Measurements from ENCODE around the gene KCNJ10.

The KCNJ10 gene

DNA sequence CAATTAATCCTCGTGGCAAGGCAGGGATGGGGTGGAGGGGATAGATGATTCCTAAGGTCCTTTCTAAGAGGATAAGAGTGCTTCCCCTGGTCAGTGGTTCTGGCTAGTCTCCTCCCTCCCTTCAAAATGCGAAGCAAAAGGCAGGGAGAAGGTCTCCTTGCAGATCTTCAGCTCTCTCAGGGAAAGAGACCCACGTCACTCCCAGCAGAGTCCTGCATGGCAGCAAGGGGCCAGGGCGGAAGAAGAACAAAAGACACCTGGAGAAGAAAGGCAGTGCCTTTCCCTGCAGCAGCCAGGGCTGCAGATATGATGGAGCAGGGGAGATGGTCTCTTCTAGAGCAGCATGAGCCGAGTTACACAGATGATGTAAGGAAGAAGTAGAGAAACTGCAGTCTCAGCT lies 86.3 kb downstream of the KCNJ10 start:
- Histone ChIP-seq H3K36me3 (ENCODE audit: control insufficient read depth, insufficient read depth, low read length) (no peaks in the 10 kb centered on the region), H3K9ac (no peak overlapping the region), H3K4me1 (no peaks in the 10 kb centered on the region), H3K27me3 (ENCODE audit: control insufficient read depth, insufficient read depth, low read length) (no peaks in the 10 kb centered on the region), H3K4me2 (ENCODE audit: low read length) (no peak overlapping the region), H3K4me3 (ENCODE audit: low read depth, low read length) (no peak overlapping the region), H2AFZ (no peak overlapping the region), H3K79me2 (no peaks in the 10 kb centered on the region), H3K27ac (no peak overlapping the region), H3K9me3 (ENCODE audit: control insufficient read depth, low read length) (no peaks in the 10 kb centered on the region)
- TF ChIP-seq, protein P1, sequence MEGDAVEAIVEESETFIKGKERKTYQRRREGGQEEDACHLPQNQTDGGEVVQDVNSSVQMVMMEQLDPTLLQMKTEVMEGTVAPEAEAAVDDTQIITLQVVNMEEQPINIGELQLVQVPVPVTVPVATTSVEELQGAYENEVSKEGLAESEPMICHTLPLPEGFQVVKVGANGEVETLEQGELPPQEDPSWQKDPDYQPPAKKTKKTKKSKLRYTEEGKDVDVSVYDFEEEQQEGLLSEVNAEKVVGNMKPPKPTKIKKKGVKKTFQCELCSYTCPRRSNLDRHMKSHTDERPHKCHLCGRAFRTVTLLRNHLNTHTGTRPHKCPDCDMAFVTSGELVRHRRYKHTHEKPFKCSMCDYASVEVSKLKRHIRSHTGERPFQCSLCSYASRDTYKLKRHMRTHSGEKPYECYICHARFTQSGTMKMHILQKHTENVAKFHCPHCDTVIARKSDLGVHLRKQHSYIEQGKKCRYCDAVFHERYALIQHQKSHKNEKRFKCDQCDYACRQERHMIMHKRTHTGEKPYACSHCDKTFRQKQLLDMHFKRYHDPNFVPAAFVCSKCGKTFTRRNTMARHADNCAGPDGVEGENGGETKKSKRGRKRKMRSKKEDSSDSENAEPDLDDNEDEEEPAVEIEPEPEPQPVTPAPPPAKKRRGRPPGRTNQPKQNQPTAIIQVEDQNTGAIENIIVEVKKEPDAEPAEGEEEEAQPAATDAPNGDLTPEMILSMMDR (IDR thresholded peaks at IDR 0.05) = no peak

DNA sequence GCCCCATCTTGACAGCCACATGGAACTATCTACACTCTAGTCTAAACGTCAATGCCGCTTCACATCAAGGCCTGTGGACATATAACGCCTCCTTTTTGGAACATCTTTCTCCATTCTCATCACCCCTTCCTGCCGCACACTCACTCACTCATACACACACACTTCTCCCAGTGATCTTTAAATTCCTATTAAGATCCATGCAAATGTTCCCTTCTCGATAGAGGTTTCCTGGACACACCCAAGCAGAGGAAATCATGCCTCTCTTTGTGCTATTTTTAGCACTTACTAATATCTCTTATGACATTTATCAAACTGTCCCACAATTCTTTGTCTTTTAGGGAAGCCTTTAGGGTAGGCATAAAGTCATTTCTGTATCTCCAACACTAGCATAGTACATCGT lies 87.7 kb downstream of the KCNJ10 start:
- Histone ChIP-seq H3K9me3 (ENCODE audit: control insufficient read depth, low read length) (no peaks in the 10 kb centered on the region), H3K4me1 (no peaks in the 10 kb centered on the region), H3K9ac (no peak overlapping the region), H3K79me2 (no peaks in the 10 kb centered on the region), H2AFZ (no peak overlapping the region), H3K36me3 (ENCODE audit: control insufficient read depth, insufficient read depth, low read length) (no peaks in the 10 kb centered on the region), H3K27ac (no peak overlapping the region), H3K27me3 (ENCODE audit: control insufficient read depth, insufficient read depth, low read length) (no peaks in the 10 kb centered on the region), H3K4me2 (ENCODE audit: low read length) (no peak overlapping the region), H3K4me3 (ENCODE audit: low read depth, low read length) (no peak overlapping the region)
- TF ChIP-seq, protein P1 (IDR thresholded peaks at IDR 0.05) = no peak

DNA sequence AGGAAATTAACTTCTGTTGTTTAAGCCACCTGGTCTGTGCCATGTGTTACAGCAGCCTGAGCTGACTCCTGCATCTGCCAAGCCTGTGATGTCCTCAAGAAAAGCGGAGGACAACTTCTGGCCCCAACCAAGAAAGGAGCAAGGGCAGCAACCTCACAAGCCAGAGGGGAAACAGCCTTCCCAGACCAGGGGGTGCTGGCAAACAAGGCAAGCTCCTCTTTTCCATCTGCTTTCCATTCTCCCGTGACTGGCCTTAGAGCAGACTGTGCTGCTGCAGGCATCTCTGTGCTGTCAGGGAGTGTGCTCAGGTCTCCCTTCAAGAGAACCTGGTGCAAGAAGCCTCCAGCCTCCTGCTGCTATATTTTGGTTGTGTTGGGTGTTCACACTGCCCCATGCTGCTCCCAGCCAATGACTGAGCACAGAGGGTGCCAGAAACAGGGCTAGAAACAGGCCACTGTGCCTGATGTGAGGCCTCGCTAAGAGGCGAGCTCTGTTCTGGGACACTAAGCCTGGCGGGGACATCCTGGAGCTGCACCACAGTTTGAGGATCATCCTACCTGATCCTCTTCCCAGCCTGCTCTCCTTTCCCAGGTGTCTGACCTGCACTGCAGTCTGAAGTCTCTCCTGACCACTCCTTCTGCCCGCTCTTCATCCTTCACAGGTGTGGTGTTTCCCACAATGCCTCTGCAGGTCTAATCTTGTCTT lies 88.5 kb downstream of the KCNJ10 start:
- Histone ChIP-seq H3K27ac (no peak overlapping the region), H3K9me3 (ENCODE audit: control insufficient read depth, low read length) (no peaks in the 10 kb centered on the region), H3K4me1 (no peaks in the 10 kb centered on the region), H3K4me3 (ENCODE audit: low read depth, low read length) (no peak overlapping the region), H3K27me3 (ENCODE audit: control insufficient read depth, insufficient read depth, low read length) (no peaks in the 10 kb centered on the region), H2AFZ (no peak overlapping the region), H3K4me2 (ENCODE audit: low read length) (no peak overlapping the region), H3K36me3 (ENCODE audit: control insufficient read depth, insufficient read depth, low read length) (no peaks in the 10 kb centered on the region), H3K79me2 (no peaks in the 10 kb centered on the region), H3K9ac (no peak overlapping the region)
- TF ChIP-seq, protein P1 (IDR thresholded peaks at IDR 0.05) = no peak

DNA sequence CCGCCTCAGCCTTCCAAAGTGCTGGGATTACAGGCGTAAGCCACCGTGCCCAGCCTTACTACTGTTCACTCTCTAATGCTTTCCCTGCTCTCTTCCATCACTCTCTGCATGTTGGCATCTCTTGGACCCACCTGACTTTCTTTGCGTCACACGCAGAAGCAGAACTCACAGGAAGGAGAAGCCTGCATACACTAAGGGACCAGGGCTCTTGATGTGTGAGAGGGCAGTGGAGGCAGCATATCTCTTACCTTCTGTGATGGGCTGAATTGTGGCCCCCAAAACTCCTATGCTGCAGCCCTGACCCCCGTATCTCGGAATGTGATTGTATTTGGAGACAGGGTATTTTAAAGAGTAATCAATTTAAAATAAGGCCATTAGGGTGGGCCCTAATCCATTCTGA lies 89.2 kb downstream of the KCNJ10 start:
- Histone ChIP-seq H2AFZ (no peak overlapping the region), H3K4me3 (ENCODE audit: low read depth, low read length) (no peak overlapping the region), H3K9ac (no peak overlapping the region), H3K9me3 (ENCODE audit: control insufficient read depth, low read length) (no peaks in the 10 kb centered on the region), H3K36me3 (ENCODE audit: control insufficient read depth, insufficient read depth, low read length) (no peaks in the 10 kb centered on the region), H3K79me2 (no peaks in the 10 kb centered on the region), H3K4me1 (no peaks in the 10 kb centered on the region), H3K27me3 (ENCODE audit: control insufficient read depth, insufficient read depth, low read length) (no peaks in the 10 kb centered on the region), H3K4me2 (ENCODE audit: low read length) (no peak overlapping the region), H3K27ac (no peak overlapping the region)
- TF ChIP-seq, protein P1 (IDR thresholded peaks at IDR 0.05) = no peak

DNA sequence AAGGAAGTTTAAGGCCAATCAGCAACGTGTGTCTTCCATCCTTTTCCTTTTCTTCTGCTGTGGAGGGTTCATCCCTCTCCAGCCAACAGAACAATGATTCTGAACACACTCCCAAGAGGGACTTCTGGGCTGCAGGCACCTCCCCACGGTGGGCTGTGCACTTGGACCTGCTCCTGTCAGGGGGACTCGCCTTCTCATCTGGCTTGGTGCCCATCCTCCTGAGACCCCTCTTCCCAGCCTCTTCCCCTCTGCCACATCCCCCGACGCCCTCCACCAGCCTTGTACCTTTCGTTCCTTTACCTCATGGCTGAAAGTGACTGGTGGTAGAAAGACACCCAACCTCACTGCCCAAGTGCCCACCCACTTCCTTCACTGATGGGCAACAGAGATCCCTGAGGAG lies 89.9 kb downstream of the KCNJ10 start:
- Histone ChIP-seq H3K9me3 (ENCODE audit: control insufficient read depth, low read length) (no peaks in the 10 kb centered on the region), H3K4me3 (ENCODE audit: low read depth, low read length) (no peak overlapping the region), H3K79me2 (no peaks in the 10 kb centered on the region), H3K4me2 (ENCODE audit: low read length) (no peak overlapping the region), H3K9ac (no peak overlapping the region), H2AFZ (no peak overlapping the region), H3K27ac (no peak overlapping the region), H3K36me3 (ENCODE audit: control insufficient read depth, insufficient read depth, low read length) (no peaks in the 10 kb centered on the region), H3K27me3 (ENCODE audit: control insufficient read depth, insufficient read depth, low read length) (no peaks in the 10 kb centered on the region), H3K4me1 (no peaks in the 10 kb centered on the region)
- TF ChIP-seq, protein P1 (IDR thresholded peaks at IDR 0.05) = no peak

All from parathyroid adenoma (tissue), 2 donors.